HepG2 (cell line): ENCODE data around the gene HPS1. TPM values are rescaled to one million over a fixed set of nuclear protein-coding genes. Genes with fewer than 3 reads are reported as not detected.

ENCODE experiments used
- ATF4 ChIP-seq, 2 experiments: fragments of 450-650 bp in 1 of 2; sonication (generic) in 1 of 2; formaldehyde crosslinking; IDR thresholded peaks; 2 replicates each; pipeline versions ENCODE4 v1.5.0 to v1.8.0; 2020 to 2022; ENCODE audit warnings: mild to moderate bottlenecking in 1 of 2, missing genetic modification reagents in 1 of 2
- BORCS8-MEF2B ChIP-seq: sonication (generic); formaldehyde crosslinking; IDR thresholded peaks from 2 replicates; pipeline ENCODE4 v1.8.0; 2022; ENCODE audit warnings: mild to moderate bottlenecking, missing genetic modification reagents
- HDAC1 ChIP-seq: sonication (generic); formaldehyde crosslinking; IDR thresholded peaks from 2 replicates; pipeline ENCODE4 v1.5.1; 2020; ENCODE audit warnings: mild to moderate bottlenecking, missing genetic modification reagents
- HNF1A ChIP-seq, 2 experiments: sonication (generic) in 1 of 2; formaldehyde crosslinking in 1 of 2; IDR thresholded peaks; 2 replicates each; pipeline versions ENCODE4 v1.4.0 to v1.6.1; 2016 to 2020; ENCODE audit warnings: borderline replicate concordance in 1 of 2, low read depth in 1 of 2, mild to moderate bottlenecking in 1 of 2, missing genetic modification reagents in 1 of 2
- HNRNPLL ChIP-seq: fragments of 200-400 bp; formaldehyde crosslinking; IDR thresholded peaks from 2 replicates; pipeline ENCODE4 v1.6.1; 2017; ENCODE audit warnings: mild to moderate bottlenecking, low read depth, low read length; ENCODE audit not compliant: poor library complexity, severe bottlenecking
- IRF9 ChIP-seq: sonication (generic); formaldehyde crosslinking; IDR thresholded peaks from 2 replicates; pipeline ENCODE4 v1.8.0; 2022; ENCODE audit warnings: missing genetic modification reagents, mild to moderate bottlenecking, borderline replicate concordance
- NFKB2 ChIP-seq: sonication (generic); formaldehyde crosslinking; IDR thresholded peaks from 2 replicates; pipeline ENCODE4 v1.4.0; 2020; ENCODE audit warnings: missing genetic modification reagents, borderline replicate concordance
- PBX3 ChIP-seq: sonication (generic); formaldehyde crosslinking; IDR thresholded peaks from 2 replicates; pipeline ENCODE4 v1.8.1; 2023; ENCODE audit warnings: missing genetic modification reagents, inconsistent platforms, borderline replicate concordance
- PRMT3 ChIP-seq: sonication (generic); formaldehyde crosslinking; IDR thresholded peaks from 2 replicates; pipeline ENCODE4 v1.8.1; 2022; ENCODE audit warnings: low read depth, mild to moderate bottlenecking, moderate library complexity, missing genetic modification reagents, borderline replicate concordance
- RFXAP ChIP-seq: sonication (generic); formaldehyde crosslinking; IDR thresholded peaks from 2 replicates; pipeline ENCODE4 v1.4.0; 2020; ENCODE audit warnings: missing genetic modification reagents, borderline replicate concordance
- SMAD9 ChIP-seq: sonication (generic); formaldehyde crosslinking; IDR thresholded peaks from 2 replicates; pipeline ENCODE4 v1.5.1; 2020; ENCODE audit warnings: mild to moderate bottlenecking, missing genetic modification reagents
- SP1 ChIP-seq, 2 experiments: fragments of 450-650 bp in 1 of 2; sonication (generic) in 1 of 2; formaldehyde crosslinking in 1 of 2; IDR thresholded peaks; 2 replicates each; pipeline versions ENCODE4 v1.4.0 to v1.6.1; 2016 to 2020; ENCODE audit warnings: missing genetic modification reagents in 1 of 2
- SP5 ChIP-seq: IDR thresholded peaks from 2 replicates; pipeline ENCODE4 v1.6.1; 2016; ENCODE audit warnings: low read depth, borderline replicate concordance
- SRSF1 ChIP-seq: fragments of 200-400 bp; formaldehyde crosslinking; optimal IDR thresholded peaks from 2 replicates; pipeline ENCODE3; 2017; ENCODE audit warnings: mild to moderate bottlenecking, low read depth, low read length, moderate library complexity
- ZNF232 ChIP-seq: sonication (generic); formaldehyde crosslinking; IDR thresholded peaks from 2 replicates; pipeline ENCODE4 v1.4.0; 2020; ENCODE audit warnings: missing genetic modification reagents, borderline replicate concordance
- ZNF432 ChIP-seq: sonication (generic); formaldehyde crosslinking; IDR thresholded peaks from 2 replicates; pipeline ENCODE4 v1.5.0; 2020; ENCODE audit warnings: missing genetic modification reagents, mild to moderate bottlenecking, borderline replicate concordance
- ZNF556 ChIP-seq: sonication (generic); formaldehyde crosslinking; IDR thresholded peaks from 2 replicates; pipeline ENCODE4 v1.4.0; 2020; ENCODE audit warnings: mild to moderate bottlenecking, missing genetic modification reagents, borderline replicate concordance
- ZNF605 ChIP-seq: sonication (generic); formaldehyde crosslinking; IDR thresholded peaks from 2 replicates; pipeline ENCODE4 v1.8.0; 2022; ENCODE audit warnings: mild to moderate bottlenecking, missing genetic modification reagents
- ZNF781 ChIP-seq: sonication (generic); formaldehyde crosslinking; IDR thresholded peaks from 2 replicates; pipeline ENCODE4 v1.5.1; 2020; ENCODE audit warnings: borderline replicate concordance, mild to moderate bottlenecking, missing genetic modification reagents; ENCODE audit errors: not compliant biosample characterization
- polyA plus RNA-seq, 8 experiments: library from polyadenylated mRNA; depleted of rRNA in 3 of 8; stranded (reverse) in 7 of 8; unstranded in 1 of 8; fragments of >200 nt; fragmentation: Illumina TruSeq in 4 of 8; extraction: Trizol in 4 of 8; gene quantifications; 2 replicates each; pipeline versions ENCODE4 v1.2.1 to v1.2.3, GENCODE V29; 2011 to 2016; ENCODE audit warnings: low read depth in 4 of 8, missing spikeins in 1 of 8, mixed read lengths in 1 of 8; ENCODE audit not compliant: insufficient read depth in 1 of 8
- total RNA-seq, 5 experiments: library from RNA; depleted of rRNA; stranded (reverse); fragments of >200 nt; fragmentation: Illumina TruSeq; extraction: Trizol; gene quantifications; 2 replicates each; pipeline ENCODE4 v1.2.3, GENCODE V29; 2016; ENCODE audit warnings: low read depth in 1 of 5

Gene HPS1
- total and polyA plus RNA-seq, 2 of the 13 experiments (the other 11 are each of a cell fraction or from before 2014, with no cell fraction given) = 24.6 to 25.8 TPM

- TF ChIP-seq HNF1A (IDR thresholded peaks at IDR 0.05; ENCODE audit: low read depth) = no peak
- TF ChIP-seq HNF1A (CRISPR knock-in tag; IDR thresholded peaks at IDR 0.05; ENCODE audit: borderline replicate concordance) = peak; percentile 69; the same call in 1 of the 2 replicates
- peak; percentile 63 for TF ChIP-seq SRSF1
- peak; percentile 57; the same call in 1 of the 2 replicates for TF ChIP-seq ZNF605 (CRISPR knock-in tag)
- peak; percentile 86 for TF ChIP-seq ZNF781 (CRISPR knock-in tag)
- TF ChIP-seq SMAD9 (CRISPR knock-in tag) = 0 out of 2 replicates have a peak, but pooled peaks have one; percentile 79
- peak; percentile 41; the same call in 1 of the 2 replicates for TF ChIP-seq ZNF556 (CRISPR knock-in tag)
- 0 out of 2 replicates have a peak, but pooled peaks have one; percentile 38 for TF ChIP-seq NFKB2 (CRISPR knock-in tag)
- TF ChIP-seq PRMT3 (CRISPR knock-in tag) = peak; percentile 88; the same call in 1 of the 2 replicates
- TF ChIP-seq HDAC1 = peak; percentile 84
- TF ChIP-seq HNRNPLL = peak; percentile 14
- TF ChIP-seq PBX3 = no peak
- peak; percentile 59 for TF ChIP-seq IRF9 (CRISPR knock-in tag)
- peak; percentile 79; the same call in 1 of the 2 replicates for TF ChIP-seq RFXAP (CRISPR knock-in tag)
- TF ChIP-seq ZNF232 = peak; percentile 90
- no peak for TF ChIP-seq ZNF432 (CRISPR knock-in tag)
- TF ChIP-seq SP5 (CRISPR knock-in tag) = peak; percentile 95
- TF ChIP-seq SP1 (IDR thresholded peaks at IDR 0.05) = no peak
- TF ChIP-seq SP1 (CRISPR knock-in tag; IDR thresholded peaks at IDR 0.05) = peak; percentile 35; the same call in 1 of the 2 replicates
- peak; percentile 83 for TF ChIP-seq BORCS8-MEF2B (CRISPR knock-in tag)
- no peak for TF ChIP-seq ATF4 (CRISPR knock-in tag; IDR thresholded peaks at IDR 0.05)
These were observed 31.6 kb downstream of the HPS1 start, which contains the start of gene PYROXD2 (continued) for GRCh38 chr10:98414932-98415730.
